HUES6 (cell line): Measurements from ENCODE around the gene CST3.

Source experiments
- H3K27ac ChIP-seq: 2 replicates; pipeline ENCODE4 v1.7.0; 2013; ENCODE audit warnings: low read depth, mild to moderate bottlenecking, low read length, inconsistent platforms
- H3K27me3 ChIP-seq: 2 replicates; pipeline ENCODE4 v1.6.1; 2013; ENCODE audit warnings: low read length; ENCODE audit not compliant: control insufficient read depth, insufficient read depth
- H3K36me3 ChIP-seq: 2 replicates; pipeline ENCODE4 v1.6.1; 2013; ENCODE audit warnings: low read length; ENCODE audit not compliant: control insufficient read depth, insufficient read depth
- H3K4me1 ChIP-seq: 2 replicates; pipeline ENCODE4 v1.6.1; 2013; ENCODE audit warnings: low read length; ENCODE audit not compliant: control insufficient read depth, insufficient read depth
- H3K4me3 ChIP-seq: 2 replicates; pipeline ENCODE4 v1.5.1; 2013; ENCODE audit warnings: low read depth, low read length
- H3K9ac ChIP-seq: one replicate; pipeline ENCODE4 v1.6.1; 2013; ENCODE audit warnings: mild to moderate bottlenecking, low read length
- H3K9me3 ChIP-seq: 2 replicates; pipeline ENCODE4 v1.6.1; 2013; ENCODE audit warnings: low read depth, low read length; ENCODE audit not compliant: control insufficient read depth, insufficient read depth

The CST3 gene

GRCh38 chr20:23634044-23634801 is 3.5 kb downstream of the CST3 start:
- H3K27me3 ChIP-seq = peaks cover 9% of the 10 kb centered on the region
- no peaks in the 10 kb centered on the region for H3K9me3 ChIP-seq
- peaks cover 11% of the 10 kb centered on the region for H3K36me3 ChIP-seq
- no peak overlapping the region for H3K27ac ChIP-seq
- H3K9ac ChIP-seq = no peak overlapping the region
- H3K4me3 ChIP-seq = no peak overlapping the region
- peaks cover 18% of the 10 kb centered on the region for H3K4me1 ChIP-seq

DNA sequence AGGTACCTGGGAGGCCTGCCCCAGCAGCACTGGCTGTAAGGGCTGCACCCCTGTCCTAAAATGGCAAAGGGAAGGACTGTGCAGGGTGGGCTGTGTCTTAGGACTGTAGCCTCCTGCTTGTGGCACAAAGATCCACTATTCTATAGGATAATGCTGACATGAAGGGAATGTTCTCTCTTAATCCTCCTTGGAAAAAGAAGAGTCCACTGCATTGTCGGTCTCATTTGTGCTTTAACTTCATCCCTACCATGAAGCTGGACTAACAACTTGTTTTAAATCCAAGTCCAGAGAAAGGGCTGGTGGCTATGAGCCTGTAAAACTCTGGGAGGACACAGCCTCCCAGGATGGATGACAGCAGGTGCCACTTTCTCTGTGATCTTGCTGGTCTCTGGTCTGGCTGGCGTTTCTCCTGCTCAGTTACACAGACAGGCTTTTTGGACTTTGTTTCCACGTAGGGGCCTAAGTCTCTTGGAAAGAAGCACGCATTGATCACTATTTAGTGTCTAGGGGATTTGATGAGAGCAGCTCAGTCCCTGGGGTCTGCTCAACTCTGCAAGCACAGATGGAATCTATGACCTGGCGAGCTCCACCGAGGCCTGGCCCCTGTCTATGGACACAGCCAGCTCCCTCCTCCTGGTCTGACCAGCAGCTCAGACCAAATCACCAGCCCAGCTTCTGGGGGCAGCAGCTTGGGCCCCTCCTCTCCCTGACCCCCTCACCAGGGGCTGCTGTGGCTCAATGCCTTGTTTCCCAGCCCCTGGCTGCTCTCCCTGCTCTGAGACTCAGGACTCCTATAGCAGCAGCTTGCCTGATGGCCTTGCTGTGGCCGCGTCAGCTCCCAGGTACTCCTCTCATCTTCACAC is 4.8 kb downstream of the CST3 start:
- peaks cover 9% of the 10 kb centered on the region for H3K27me3 ChIP-seq
- H3K36me3 ChIP-seq = peaks cover 11% of the 10 kb centered on the region
- H3K9ac ChIP-seq = no peak overlapping the region
- H3K4me3 ChIP-seq = no peak overlapping the region
- no peak overlapping the region for H3K27ac ChIP-seq
- no peaks in the 10 kb centered on the region for H3K9me3 ChIP-seq
- peaks cover 22% of the 10 kb centered on the region for H3K4me1 ChIP-seq

- Histone ChIP-seq H3K4me1 (peaks cover 22% of the 10 kb centered on the region), H3K27ac (no peak overlapping the region), H3K9me3 (peaks cover 1% of the 10 kb centered on the region; the same call in 1 of the 2 replicates), H3K9ac (no peak overlapping the region), H3K36me3 (peaks cover 11% of the 10 kb centered on the region), H3K27me3 (peaks cover 9% of the 10 kb centered on the region), H3K4me3 (no peak overlapping the region)
Measured at GRCh38 chr20:23631981-23632710, 5.6 kb downstream of the CST3 start.

- Histone ChIP-seq H3K9ac (no peak overlapping the region), H3K4me1 (peaks cover 16% of the 10 kb centered on the region), H3K4me3 (no peak overlapping the region), H3K27ac (no peak overlapping the region), H3K27me3 (peaks cover 2% of the 10 kb centered on the region; the same call in 1 of the 2 replicates), H3K9me3 (peaks cover 8% of the 10 kb centered on the region; the same call in 1 of the 2 replicates), H3K36me3 (peaks cover 11% of the 10 kb centered on the region)
Measured at GRCh38 chr20:23631226-23631822, 6.4 kb downstream of the CST3 start.

- Histone ChIP-seq H3K9me3 (peaks cover 8% of the 10 kb centered on the region; the same call in 1 of the 2 replicates), H3K9ac (no peak overlapping the region), H3K4me3 (no peak overlapping the region), H3K36me3 (peaks cover 11% of the 10 kb centered on the region), H3K4me1 (peaks cover 16% of the 10 kb centered on the region), H3K27me3 (no peaks in the 10 kb centered on the region), H3K27ac (no peak overlapping the region)
Measured at GRCh38 chr20:23630392-23630849, 7.3 kb downstream of the CST3 start.

- peaks cover 7% of the 10 kb centered on the region; the same call in 1 of the 2 replicates for H3K36me3 ChIP-seq
Measured at GRCh38 chr20:23629542-23630391, 8.0 kb downstream of the CST3 start.

DNA sequence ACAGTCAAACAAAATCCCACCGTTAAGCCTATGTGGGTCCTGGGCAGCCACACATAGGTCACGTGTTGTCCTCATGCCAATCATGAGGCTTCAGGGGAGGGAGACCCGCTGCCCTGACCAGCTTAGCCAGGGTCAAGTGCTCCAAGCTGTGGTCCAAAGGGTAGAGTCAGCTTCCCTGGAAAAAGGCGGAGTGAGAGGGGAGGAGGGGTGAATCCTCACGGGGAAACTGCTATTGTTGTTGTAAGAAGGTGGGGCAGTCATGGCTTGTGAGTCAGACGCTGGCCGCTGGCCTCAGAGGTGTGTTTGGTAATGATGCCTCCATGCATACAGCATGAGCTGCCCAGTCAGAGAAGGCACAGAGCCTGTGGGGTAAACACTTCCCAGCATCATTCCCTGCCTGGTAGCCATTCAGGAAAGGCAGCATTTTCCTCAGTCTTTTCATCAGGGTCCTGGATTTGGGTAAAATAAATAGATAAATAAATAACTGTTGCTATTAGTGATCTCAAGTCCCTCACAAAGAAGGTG is 8.7 kb downstream of the CST3 start:
- Histone ChIP-seq H3K27ac (no peak overlapping the region), H3K9me3 (peaks cover 8% of the 10 kb centered on the region; the same call in 1 of the 2 replicates), H3K27me3 (no peaks in the 10 kb centered on the region), H3K36me3 (0 out of 2 replicates have a peak, but pooled peaks cover 4% of the 10 kb centered on the region), H3K4me1 (peaks cover 16% of the 10 kb centered on the region), H3K9ac (no peak overlapping the region), H3K4me3 (no peak overlapping the region)

More at GRCh38 chr20:23629542-23630391, 8.0 kb downstream of the CST3 start:
- Histone ChIP-seq H3K27me3 (no peaks in the 10 kb centered on the region), H3K9me3 (peaks cover 8% of the 10 kb centered on the region; the same call in 1 of the 2 replicates), H3K9ac (no peak overlapping the region), H3K27ac (no peak overlapping the region), H3K4me3 (no peak overlapping the region), H3K4me1 (peaks cover 16% of the 10 kb centered on the region)

- Histone ChIP-seq H3K9me3 (peaks cover 8% of the 10 kb centered on the region; the same call in 1 of the 2 replicates), H3K27me3 (no peaks in the 10 kb centered on the region), H3K36me3 (0 out of 2 replicates have a peak, but pooled peaks cover 4% of the 10 kb centered on the region), H3K9ac (no peak overlapping the region), H3K4me3 (no peak overlapping the region), H3K4me1 (peaks cover 16% of the 10 kb centered on the region), H3K27ac (no peak overlapping the region)
Measured at GRCh38 chr20:23628402-23629016, 9.2 kb downstream of the CST3 start.

GRCh38 chr20:23627501-23627900 is 10.3 kb downstream of the CST3 start:
- Histone ChIP-seq H3K27ac (no peak overlapping the region), H3K9me3 (peaks cover 8% of the 10 kb centered on the region; the same call in 1 of the 2 replicates), H3K4me1 (peaks cover 24% of the 10 kb centered on the region)

More at GRCh38 chr20:23627501-23627900, 10.3 kb downstream of the CST3 start:
- Histone ChIP-seq H3K36me3 (no peaks in the 10 kb centered on the region), H3K4me3 (no peak overlapping the region), H3K9ac (no peak overlapping the region), H3K27me3 (no peaks in the 10 kb centered on the region)
